Stimulated activated CD8-positive, alpha-beta memory T cell treated with anti-CD3 and anti-CD28 coated beads, Interleukin-4, amount 100 ng/mL, for 24 hours (primary cell): Measurements from ENCODE around the gene CKS1B.

Experiments
- DNase-seq: peaks from one replicate; pipeline ENCODE4 v3.0.0-alpha.2; 2020; ENCODE audit warnings: low read depth

Gene CKS1B

DNA sequence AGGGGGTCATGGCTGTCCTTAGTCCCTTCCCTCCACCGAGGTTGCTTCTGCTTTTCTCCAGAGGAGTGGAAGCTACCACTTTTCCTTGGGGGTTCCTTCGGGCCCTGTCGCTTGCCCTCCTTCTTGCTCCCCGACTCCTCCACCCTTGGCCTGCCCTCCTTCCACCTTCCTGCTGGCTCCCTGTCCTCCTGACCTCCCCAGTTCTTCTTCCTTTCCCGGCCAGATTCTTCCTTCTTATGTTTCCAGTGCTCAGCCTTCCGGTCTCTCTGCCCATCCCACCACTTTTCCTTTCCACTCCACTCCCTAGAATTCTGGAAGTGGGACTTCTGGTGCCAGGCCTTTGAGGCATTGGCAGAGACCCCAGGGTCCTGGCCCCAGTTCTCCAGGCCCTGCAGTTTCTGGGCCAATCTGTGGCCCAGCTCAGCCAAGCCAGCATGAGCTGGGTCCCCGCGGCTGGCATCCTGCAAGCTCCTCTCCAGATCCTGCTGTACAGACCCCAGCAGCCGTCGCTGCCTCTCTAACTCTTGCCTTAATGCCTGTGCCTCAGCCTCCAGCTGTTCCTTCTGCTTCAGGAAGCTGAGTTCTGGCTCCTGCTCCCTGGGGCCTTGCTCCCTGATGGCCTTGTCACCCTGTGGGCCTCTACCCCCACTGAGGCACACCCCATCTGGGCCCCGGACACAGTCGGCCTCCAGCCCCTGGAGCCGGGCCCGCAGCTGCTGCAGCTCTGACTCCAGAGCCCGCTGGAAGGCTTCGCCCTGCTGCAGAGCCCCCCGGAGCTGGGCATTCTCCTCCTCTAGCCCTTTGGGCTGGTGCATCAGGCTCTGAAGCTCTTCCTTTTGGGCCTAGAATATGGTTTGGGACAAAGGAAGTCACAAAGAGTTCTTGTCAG is 28.3 kb upstream of the CKS1B start:
- no peak for DNase-seq

DNA sequence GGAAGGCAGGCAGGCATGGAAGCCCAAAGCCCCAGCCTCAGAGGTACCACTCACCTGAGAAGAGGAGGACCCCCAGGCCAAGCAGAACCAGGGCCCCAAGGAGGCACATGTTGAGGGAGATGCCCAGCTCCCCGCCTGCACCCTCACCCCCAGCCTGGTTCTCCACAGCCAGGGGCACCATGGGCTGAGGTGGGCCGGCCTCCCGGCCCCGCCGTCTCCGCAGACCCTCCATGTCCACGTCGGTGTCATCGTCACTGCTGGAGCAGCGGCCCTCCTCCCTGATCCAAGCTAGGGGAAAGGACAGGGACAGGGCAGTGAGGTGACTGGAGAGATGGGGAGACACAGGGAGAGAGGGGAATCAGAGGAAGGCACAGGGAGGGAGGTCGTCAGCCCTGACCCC is 26.4 kb upstream of the CKS1B start:
- no peak for DNase-seq

DNA sequence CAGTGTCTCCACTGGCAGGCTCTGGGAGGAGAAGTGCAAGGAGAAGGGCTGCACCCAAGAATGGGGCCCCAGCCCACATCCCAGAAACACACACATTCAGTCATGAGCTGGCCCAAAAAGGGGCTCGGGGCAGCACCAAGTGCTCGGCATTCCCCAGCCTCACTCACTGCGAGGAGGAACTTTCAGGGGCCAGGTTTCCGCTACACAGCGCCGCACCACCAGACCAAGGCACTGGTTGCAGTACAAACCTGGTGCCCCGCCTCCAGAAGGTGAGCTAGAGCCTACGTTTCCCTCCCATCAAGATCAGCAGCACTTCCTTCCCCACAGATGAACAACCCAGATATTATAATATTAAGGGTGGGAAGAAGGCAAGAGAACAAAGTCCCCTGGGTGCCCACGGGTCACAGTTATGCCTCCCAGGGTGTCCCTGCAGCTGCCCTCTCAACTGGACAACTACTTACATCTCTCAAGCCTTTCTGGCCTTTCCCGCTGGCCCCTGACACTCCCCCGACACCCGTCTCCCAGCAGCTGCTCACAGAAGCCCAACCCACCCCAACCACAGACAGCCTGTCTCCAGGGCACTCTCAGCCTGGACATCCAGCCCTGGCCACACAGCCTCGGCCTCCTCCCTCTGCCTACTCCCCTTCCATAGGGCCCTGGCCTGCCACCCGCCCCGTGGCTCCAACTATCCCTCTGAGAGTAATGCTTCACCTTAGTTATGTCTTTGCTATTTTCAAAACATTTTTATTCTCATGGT is 22.4 kb upstream of the CKS1B start:
- DNase-seq = no peak

DNA sequence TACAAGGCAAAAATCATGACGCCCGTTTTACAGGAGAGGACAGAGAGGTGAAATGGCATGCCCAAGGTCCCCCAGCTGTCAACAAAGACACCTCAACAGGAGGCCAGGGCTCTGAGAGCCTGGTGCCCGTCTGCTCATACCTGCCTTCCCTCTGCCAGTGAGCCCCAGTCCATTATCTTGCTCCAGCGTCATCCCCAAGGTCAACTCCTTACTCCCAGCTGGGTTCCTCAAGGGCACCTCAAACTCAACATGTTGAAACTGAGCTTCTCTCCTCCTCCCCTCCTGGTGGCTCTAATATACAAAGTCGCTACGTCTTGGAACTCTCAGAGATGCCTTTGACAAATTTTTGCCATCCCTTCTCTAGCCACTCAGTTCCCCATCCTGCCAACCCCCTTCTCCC is 21.8 kb upstream of the CKS1B start:
- no peak for DNase-seq

DNA sequence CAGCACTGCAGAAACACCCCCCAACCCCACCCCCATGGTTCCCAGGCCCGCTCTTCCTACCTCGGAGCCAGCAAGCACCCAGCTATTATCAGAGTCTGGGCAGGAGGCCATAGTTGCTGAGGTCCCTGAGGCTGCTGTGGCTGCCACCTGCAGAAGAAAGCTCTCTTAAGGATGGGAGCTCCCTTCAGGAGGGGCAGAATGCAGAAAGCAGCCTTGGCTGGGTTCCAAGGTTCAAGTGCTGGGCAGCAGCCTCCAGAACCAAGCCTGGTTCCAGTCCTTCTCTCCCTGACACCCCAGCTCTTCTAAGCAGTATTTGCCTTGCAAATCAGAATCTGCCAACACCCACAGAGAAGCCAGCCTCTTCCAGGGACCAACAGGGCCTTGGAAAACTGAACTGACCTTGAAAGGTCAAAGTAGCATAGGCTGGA is 20.9 kb upstream of the CKS1B start:
- DNase-seq = no peak

DNA sequence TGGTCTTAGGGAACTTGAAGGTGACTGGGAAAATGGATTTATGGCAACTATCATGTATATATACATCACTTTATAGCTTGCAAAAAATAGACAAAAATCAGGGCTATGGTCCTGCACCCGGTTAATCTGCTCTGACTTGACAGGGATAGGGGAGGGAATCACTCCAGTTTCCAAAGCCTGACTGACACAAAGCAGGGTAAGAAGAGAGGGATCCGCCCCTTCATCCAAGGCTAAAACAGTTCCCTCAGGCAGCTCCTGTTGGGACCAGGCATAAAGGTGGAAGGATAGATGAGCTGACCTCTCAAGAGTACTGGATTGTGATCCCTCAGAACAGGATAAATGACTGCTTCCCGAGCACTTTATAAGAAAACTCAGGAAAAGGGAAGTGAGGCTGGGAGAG is 19.9 kb upstream of the CKS1B start:
- DNase-seq = no peak

DNA sequence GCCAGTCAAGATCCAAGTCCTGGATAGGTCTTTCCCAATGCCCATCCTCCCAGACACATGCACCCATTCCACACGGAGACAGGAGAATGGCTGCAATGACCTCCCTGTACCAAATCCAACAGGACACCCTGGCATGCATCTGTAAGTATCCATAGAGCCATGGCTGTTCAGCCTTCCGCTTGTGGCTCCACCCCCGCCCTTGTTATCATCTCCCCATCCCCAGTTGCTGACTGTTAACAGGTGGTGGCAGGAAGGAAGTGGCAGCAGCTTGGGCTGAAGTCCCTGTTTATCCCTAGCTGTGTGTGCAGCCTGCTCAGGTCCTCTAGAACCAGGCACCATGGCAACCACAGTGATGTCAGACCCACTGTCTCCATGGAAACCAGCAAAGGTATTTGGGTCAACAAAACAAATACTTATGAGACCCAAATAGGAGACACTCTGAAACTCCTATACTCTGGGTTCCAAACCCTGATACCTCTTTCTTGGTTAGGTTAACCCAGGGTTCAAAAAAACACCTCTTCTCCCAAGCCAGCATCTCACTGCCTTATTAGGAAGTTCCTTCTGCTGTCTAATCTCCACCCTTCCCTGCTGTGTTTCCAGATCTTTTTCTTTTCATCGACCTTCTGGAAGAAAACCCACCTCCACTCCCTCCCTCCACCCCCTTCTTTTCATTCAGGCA is 19.3 kb upstream of the CKS1B start:
- peak; percentile 51 for DNase-seq

DNA sequence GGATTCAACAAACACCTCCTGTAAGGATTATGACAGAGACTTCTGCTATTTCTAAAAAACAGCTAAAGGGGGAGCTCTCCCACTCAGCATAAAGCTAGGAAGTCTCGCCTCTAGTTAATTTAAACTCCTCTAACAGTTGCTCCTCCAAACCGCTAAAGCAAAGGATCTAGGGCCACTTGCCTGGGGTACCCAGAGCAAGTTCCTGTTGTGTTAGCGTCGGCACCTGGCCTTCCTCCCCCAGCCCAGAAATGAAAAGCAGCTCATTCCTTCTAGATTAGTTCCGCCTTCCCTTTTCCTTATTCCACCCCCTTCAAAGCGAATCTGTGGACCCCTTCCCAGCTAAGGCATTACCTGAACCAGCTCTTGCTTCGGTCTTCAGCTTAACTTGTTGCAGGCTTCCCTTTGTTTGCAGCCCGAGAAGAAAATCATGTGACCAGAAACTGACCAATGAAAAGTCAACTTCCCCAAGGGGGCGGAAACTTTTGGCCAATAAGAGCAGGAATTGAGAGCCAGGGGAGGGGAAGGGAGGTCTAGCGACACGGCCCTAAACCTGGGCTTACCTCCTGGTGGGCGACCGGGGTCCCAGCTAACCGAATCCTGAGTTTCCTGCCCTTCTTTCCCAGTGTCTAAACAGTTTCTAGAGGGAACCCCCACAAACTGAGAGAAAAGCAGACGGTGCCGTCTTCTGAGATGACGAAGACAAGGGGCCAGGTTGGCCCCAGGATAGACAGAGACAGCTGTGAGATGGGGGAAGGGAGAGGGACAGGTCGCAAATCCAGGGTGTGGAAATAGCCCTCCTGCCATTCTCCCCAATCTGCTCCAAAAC is 18.6 kb upstream of the CKS1B start, which contains the start of gene PBXIP1:
Gene PBXIP1 (minus strand): TSS at position 382 of the 826 bp plus-strand sequence. CDS start 2,378 bp downstream, outside the sequence.
- DNase-seq = peak; percentile 47

DNA sequence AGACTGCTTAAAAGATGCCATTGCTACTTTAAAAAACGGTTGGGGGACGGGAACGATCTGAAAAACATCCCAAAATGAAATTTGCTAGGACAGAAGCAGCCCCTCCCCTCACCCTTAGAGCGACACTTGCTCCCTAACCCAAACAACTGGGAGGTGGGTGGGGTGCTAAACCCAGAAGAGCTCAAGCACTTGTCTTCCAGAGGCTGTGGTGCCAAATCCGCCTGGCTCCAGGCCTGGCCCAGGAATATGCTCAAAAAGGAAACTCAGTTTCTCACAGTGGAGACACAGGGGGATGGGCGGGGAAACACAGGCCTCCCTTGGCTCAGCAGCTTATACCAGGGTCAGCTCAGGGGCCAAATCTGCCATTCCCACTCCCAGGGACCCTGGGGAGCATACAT is 17.9 kb upstream of the CKS1B start:
- DNase-seq = no peak

DNA sequence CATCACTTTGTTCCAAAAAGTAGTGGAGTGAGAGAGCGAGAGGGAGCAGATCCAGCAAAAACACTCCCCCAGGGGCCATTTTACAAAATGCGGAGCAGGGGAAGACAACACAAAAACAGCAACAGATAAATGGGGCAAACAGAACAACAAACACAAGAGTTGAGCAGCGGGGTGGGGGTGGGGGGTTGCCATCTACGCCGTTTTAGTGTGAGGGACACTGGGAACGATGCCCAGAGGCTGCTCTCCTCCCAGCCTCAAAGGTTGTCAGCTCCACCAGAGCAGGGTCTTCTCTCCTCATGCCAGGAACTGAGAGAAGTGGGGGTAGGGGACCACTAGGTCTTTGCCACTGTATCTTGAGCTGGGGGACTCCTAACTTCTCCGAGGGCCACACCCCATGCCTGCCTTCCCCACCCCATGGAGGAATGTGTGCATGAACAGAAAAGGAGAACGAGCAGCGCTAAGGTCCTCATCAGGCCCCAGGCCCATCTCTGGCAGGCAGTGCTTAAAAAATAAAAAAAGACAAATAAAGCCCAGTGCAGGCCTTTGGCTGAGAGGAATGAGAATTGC is 17.3 kb upstream of the CKS1B start:
- no peak for DNase-seq

DNA sequence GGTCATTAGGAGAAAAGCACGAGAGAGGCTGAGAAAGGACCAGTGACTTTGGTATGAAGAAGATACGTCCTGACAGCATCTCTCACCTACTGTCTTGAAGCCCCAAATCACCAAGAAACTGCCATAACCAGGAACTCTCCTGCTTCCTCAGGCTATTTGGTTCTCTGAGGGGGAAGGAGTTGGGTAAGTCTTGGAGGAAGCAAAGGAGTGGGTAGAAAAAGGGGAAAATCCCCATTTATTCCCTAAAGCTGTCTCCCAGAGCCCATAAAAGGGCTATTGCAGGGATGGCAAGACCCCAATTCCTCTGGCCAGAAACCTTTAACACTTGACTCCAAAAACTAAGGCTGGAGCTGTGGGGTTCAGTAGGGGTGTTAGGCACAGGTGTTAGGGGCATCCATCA is 16.4 kb upstream of the CKS1B start:
- DNase-seq = no peak

DNA sequence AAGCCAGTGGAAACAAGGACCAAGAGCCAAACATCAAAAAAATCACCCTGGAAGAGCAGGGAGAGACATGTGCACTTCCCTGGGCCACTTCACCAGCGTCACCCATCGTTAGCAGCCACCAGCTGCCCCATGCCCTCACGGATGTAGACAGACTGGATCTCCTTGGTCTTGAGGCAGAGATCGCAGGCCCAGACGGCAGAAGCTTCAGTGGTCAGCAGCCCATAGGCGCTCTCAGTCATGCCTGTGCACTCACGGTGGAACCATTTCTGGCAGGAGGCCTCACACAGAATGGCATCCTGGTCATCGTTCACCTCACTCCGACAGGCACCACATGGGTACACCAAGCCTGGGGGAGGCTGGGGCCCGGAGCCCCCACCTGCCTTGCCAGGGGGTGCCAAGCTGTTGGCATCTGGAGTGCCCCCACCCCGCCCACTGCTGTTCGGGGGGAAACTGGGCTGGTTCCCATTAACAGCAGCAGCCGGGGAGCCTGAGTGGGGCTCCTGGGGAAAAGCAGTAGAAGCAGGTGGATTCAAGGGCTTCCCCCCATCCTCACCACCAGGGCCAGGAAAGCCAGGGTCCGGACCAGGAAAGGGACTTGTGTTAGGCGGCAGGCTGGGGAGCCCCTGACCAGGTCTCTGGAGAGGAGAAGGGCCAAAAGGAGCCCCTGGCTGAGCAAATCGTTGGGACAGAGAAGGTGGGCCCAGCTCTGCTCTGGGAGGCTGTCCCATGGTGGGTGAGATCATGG is 15.6 kb upstream of the CKS1B start:
- DNase-seq = no peak

DNA sequence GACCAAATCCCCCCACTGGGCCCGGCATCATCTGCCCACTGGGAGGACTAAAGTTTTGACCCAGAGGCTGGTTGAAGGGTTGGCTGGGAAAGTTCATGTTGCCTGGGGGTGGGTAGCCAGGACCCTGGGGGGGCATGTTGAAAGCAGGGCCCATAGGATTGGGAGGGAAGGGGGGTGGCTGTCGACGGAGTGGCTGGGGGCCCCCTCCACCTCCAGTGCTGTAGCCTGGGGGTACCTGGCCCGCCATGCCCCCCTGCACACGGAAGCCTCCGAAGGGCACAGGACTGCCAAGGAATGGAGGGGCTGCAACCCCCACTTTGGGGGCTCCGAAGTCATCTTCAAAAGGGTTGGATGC is 15.1 kb upstream of the CKS1B start:
- no peak for DNase-seq

DNA sequence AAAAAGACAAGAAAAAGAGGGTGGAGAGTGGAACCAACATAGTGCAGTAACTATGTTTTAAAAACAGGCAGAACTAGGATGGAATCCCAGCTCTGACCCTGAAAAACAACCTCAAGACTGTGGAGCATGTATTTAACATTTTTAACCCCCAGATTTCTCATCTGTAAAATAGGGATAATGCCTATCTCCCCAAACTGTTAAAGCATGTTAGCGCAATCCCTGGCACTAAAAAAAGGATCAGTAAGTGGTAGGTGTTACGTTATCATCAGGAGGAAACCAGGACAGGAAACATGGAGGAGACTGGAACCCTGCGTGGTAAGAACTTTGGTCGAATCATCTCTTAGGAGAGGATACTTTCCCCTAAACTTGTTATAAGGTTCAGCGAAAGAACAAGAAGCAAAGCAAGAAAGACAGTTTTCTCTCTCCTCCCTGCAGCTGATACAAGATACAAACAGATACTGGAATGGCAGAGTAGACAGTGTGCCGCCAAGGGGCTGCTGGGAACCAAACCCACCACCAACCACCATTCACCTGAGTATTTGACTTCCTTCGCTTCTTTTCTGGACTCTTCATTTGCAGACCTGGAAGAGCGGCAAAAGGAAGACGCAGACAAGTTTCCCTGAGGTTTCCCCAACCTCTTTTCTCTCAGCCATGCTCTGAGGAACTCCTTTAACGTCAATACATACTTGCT is 13.9 kb upstream of the CKS1B start:
- no peak for DNase-seq

DNA sequence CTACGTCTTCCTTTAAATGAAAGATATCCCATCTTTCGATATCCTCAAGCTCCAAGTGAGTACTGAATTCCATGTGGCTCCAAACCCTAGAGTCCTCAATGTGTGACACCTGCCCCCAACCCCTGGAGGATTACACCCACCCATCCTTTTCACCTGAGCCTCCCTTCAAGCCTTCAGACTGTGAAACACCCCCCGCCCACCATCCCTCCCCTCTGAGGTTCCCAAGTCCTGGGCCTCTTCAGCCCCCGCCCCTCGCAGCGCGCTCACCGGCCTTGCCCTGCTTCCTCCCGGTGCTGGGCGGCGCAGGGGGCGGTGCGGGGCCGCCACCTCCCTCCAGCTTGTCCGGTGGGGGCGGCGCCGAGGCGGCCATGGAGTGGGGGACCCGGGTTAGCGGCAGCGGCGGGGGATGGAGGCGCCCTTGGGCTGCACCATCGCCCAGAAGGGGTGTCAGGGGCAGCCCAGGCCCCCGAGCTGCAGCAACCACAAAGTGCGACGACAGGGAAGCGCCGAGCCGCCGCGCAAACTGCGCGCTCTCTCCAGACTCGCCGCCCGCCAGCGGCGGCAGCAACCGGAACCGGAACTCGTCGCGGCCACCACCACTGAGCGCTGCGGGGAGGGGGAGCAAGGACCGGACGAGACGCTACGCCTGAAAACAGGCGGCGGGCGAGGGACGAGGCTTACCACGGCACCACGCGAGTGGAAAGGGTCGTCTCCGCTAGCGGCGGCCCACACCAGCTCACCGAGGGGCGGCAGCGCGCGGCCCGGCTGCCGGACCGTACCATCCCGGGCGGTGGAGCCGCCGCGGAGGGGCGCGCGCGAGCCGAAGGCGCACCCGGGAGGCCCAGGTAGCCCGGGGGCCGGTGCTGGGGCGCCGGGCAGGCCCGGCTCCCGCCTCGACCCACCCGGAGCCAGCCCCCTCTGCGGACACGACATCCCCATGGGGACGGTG is 13.0 kb upstream of the CKS1B start, which contains the start of gene PYGO2:
Gene PYGO2 (minus strand): TSS at position 576 of the 949 bp plus-strand sequence. CDS start 206 bp downstream, at position 370.
- DNase-seq = peak; percentile 76

DNA sequence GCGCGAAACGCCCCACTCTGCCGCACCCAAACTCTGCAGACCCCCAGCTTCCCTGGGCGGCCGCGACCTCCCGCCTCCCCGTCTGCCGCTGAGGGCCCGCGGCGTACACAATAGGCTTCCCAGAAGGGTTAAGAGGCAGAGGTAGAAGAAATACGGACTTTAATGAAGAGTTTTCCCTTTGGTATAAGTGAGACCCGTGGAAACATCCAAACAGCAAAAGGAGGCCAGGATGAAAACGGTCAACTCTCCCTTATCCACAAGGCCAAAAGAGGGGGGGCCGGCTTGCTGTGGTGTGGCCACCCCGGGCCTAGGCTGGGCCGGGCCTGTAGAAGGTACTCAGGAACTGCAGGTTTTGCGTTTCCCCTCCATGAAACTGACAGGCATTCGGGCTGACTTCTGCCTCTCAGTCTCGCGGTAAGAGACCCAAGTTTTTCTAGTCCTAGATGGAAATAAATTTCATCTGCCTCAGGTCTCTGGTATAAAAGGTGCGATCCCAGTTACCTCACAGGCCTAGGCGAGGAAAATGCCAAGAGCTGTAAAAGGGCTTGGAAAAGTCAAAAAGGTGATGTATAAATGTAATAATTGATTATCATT is 12.2 kb upstream of the CKS1B start:
- no peak for DNase-seq

DNA sequence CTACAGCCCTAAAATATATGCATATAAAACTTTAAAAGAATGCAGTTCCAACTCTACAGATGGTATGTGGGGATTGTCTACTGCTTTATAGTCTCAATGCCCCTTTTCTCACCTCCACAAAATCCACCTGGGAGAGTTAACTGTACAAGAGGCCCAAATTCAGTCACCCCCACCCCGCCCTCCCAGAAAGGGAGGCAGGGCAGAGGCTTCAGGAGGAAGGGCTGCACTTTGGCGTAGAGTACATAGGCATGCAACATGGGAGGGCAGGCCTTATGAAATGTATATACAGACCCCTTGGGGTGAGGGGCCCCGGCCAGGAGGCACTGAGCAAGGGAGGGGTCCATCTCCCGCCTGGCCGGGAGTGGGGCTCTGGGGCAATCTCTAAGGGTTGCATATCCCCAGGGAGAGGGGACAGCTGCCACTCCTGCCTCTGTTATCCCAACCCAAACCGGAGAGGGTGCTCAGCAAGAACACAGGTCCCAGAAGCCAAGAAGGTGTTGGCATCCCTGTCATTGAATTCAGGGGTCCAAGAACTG is 11.6 kb upstream of the CKS1B start:
- DNase-seq = no peak

DNA sequence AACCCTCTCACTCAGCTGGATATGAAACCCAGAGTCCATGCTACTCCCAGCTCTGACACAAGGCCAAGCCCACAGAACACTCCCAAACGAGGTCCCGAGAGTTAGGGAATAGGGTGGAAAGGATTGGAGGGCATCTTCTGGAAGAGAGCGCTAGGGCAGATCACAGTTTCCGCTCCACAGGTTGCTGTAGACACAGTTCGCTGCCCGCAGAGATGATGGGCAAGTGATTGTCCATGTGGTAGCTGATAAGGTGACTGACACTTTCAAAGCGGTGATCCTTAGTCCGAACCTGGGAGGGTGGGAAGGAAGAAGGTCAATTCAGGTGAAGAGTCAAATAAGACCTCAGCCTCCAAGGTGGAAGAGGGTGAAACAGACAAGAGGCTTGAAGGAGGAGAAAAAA is 10.8 kb upstream of the CKS1B start:
- DNase-seq = no peak
